ENCODE measurements around the gene C14orf119.

DNA sequence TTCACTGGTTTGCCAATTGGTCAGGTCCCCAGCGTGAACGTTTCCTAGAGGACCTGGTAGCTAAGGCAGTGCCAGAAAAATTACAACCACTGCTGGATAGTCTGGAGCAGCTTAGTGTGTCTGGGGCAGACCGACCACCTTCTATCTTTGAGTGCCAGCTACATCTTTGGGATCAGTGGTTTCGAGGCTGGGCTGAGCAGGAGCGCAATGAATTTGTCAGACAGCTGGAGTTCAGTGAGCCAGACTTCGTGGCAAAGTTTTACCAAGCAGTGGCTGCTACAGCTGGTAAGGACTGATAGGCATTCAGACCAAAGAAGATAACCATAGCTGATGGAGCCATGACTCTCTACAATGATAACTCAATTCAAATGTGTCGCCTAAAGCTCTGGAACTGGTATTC, 2.5 kb downstream of the C14orf119 start:
- TF ChIP-seq POLR2A (IDR thresholded peaks at IDR 0.05) (no peak), CTCF (IDR thresholded peaks at IDR 0.05) (no peak)

Measured in thyroid gland (tissue), 4 donors.